Effector memory CD4-positive, alpha-beta T cell (primary cell): ENCODE data around the gene PASK.

Source experiments
- DNase-seq, 3 donors: peaks; one replicate each; pipeline ENCODE4 v3.0.0-alpha.2; 2020
- H3K27ac ChIP-seq: 2 replicates; pipeline ENCODE4 v1.7.0; 2013; ENCODE audit warnings: mild to moderate bottlenecking, low read length, moderate library complexity; ENCODE audit not compliant: insufficient read depth, poor library complexity, severe bottlenecking
- H3K27me3 ChIP-seq: replicated peaks from 2 replicates; pipeline ENCODE4 v1.7.0; 2013; ENCODE audit warnings: mild to moderate bottlenecking, low read length; ENCODE audit not compliant: insufficient read depth, control insufficient read depth, poor library complexity, severe bottlenecking
- H3K36me3 ChIP-seq: 2 replicates; pipeline ENCODE4 v1.7.0; 2013; ENCODE audit warnings: mild to moderate bottlenecking, low read length, moderate library complexity; ENCODE audit not compliant: control insufficient read depth, insufficient read depth
- H3K4me1 ChIP-seq: 2 replicates; pipeline ENCODE4 v1.7.0; 2013; ENCODE audit warnings: low read length, mild to moderate bottlenecking; ENCODE audit not compliant: control insufficient read depth, insufficient read depth, poor library complexity, severe bottlenecking
- H3K4me3 ChIP-seq: 2 replicates; pipeline ENCODE4 v1.7.0; 2013; ENCODE audit warnings: low read length, low read depth, mild to moderate bottlenecking; ENCODE audit not compliant: insufficient read depth, poor library complexity, severe bottlenecking
- H3K9me3 ChIP-seq: 2 replicates; pipeline ENCODE4 v1.7.0; 2013; ENCODE audit warnings: mild to moderate bottlenecking, low read length, moderate library complexity; ENCODE audit not compliant: control insufficient read depth

Gene PASK

GRCh38 chr2:241063093-241063551 is 86.2 kb downstream of the PASK start:
- DNase-seq = no peak

GRCh38 chr2:241062389-241063092 is 86.7 kb downstream of the PASK start:
- DNase-seq = no peak
- no peak overlapping the region for H3K4me3 ChIP-seq

More at GRCh38 chr2:241063093-241063551, 86.2 kb downstream of the PASK start:
- no peaks in the 10 kb centered on the region for H3K27me3 ChIP-seq
- H3K27ac ChIP-seq = no peak overlapping the region
- no peak overlapping the region for H3K4me3 ChIP-seq
- H3K36me3 ChIP-seq = no peaks in the 10 kb centered on the region
- H3K4me1 ChIP-seq = peaks cover 8% of the 10 kb centered on the region
- H3K9me3 ChIP-seq = no peaks in the 10 kb centered on the region

GRCh38 chr2:241061275-241061674 is 88.0 kb downstream of the PASK start:
- H3K27me3 ChIP-seq = no peaks in the 10 kb centered on the region
- DNase-seq = no peak
- H3K27ac ChIP-seq = no peak overlapping the region
- H3K4me1 ChIP-seq = peaks cover 8% of the 10 kb centered on the region
- no peaks in the 10 kb centered on the region for H3K36me3 ChIP-seq
- H3K9me3 ChIP-seq = no peaks in the 10 kb centered on the region
- H3K4me3 ChIP-seq = no peak overlapping the region

More at GRCh38 chr2:241062389-241063092, 86.7 kb downstream of the PASK start:
- Histone ChIP-seq H3K36me3 (no peaks in the 10 kb centered on the region), H3K9me3 (no peaks in the 10 kb centered on the region), H3K27me3 (no peaks in the 10 kb centered on the region), H3K4me1 (peaks cover 8% of the 10 kb centered on the region), H3K27ac (no peak overlapping the region)
